GM23248 (cell line): Measurements from ENCODE around the gene PIEZO2. TPM values are rescaled to one million over a fixed set of nuclear protein-coding genes. Genes with fewer than 3 reads are reported as not detected.

Experiments used
- DNase-seq: peaks from one replicate; pipeline ENCODE4 v3.0.0-alpha.2; 2015
- H2AFZ ChIP-seq: fragments of 200-600 bp; sonication (generic); 2 replicates; pipeline ENCODE4 v1.6.1; 2016; ENCODE audit warnings: antibody characterized with exemption
- H3F3A ChIP-seq: fragments of 200-600 bp; sonication (generic); 2 replicates; pipeline ENCODE4 v1.6.1; 2016; ENCODE audit warnings: mild to moderate bottlenecking, antibody characterized with exemption, mixed run types; ENCODE audit not compliant: insufficient read depth
- H3K27ac ChIP-seq: fragments of 200-600 bp; sonication (generic); 2 replicates; pipeline ENCODE4 v1.5.1; 2016; ENCODE audit warnings: mild to moderate bottlenecking
- H3K27me3 ChIP-seq: fragments of 200-600 bp; sonication (generic); replicated peaks from 2 replicates; pipeline ENCODE4 v1.6.1; 2016; ENCODE audit warnings: mild to moderate bottlenecking; ENCODE audit not compliant: insufficient read depth
- H3K36me3 ChIP-seq: fragments of 200-600 bp; sonication (generic); 2 replicates; pipeline ENCODE4 v1.6.1; 2016; ENCODE audit warnings: low read depth, mild to moderate bottlenecking
- H3K4me1 ChIP-seq: fragments of 200-600 bp; sonication (generic); 2 replicates; pipeline ENCODE4 v1.6.1; 2016; ENCODE audit warnings: mild to moderate bottlenecking; ENCODE audit not compliant: insufficient read depth
- H3K4me2 ChIP-seq: fragments of 200-600 bp; sonication (generic); one replicate; pipeline ENCODE4 v1.6.1; 2016; ENCODE audit warnings: mild to moderate bottlenecking; ENCODE audit not compliant: unreplicated experiment
- H3K4me3 ChIP-seq: fragments of 200-600 bp; sonication (generic); 2 replicates; pipeline ENCODE4 v1.5.1; 2016; ENCODE audit warnings: mild to moderate bottlenecking
- H3K79me2 ChIP-seq: fragments of 200-600 bp; sonication (generic); 2 replicates; pipeline ENCODE4 v1.6.1; 2016; ENCODE audit warnings: mild to moderate bottlenecking; ENCODE audit not compliant: insufficient read depth
- H3K9ac ChIP-seq: fragments of 200-600 bp; sonication (generic); 2 replicates; pipeline ENCODE4 v1.6.1; 2016; ENCODE audit warnings: mild to moderate bottlenecking
- H3K9me2 ChIP-seq: fragments of 200-600 bp; sonication (generic); 2 replicates; pipeline ENCODE4 v1.6.1; 2016; ENCODE audit warnings: mixed run types, mild to moderate bottlenecking, moderate library complexity; ENCODE audit not compliant: insufficient read depth
- H3K9me3 ChIP-seq: fragments of 200-600 bp; sonication (generic); one replicate; pipeline ENCODE4 v1.6.1; 2017; ENCODE audit warnings: low read depth
- H4K20me1 ChIP-seq: fragments of 200-600 bp; sonication (generic); 2 replicates; pipeline ENCODE4 v1.6.0; 2016; ENCODE audit not compliant: insufficient read depth
- EZH2 ChIP-seq: fragments of 200-600 bp; sonication (generic); IDR thresholded peaks from 2 replicates; pipeline ENCODE4 v1.6.1; 2018; ENCODE audit warnings: antibody characterized with exemption, mild to moderate bottlenecking; ENCODE audit not compliant: insufficient read depth, poor library complexity, severe bottlenecking
- EZH2phosphoT487 ChIP-seq: fragments of 200-600 bp; sonication (generic); IDR thresholded peaks from 2 replicates; pipeline ENCODE4 v1.6.1; 2018; ENCODE audit warnings: antibody characterized with exemption, moderate library complexity, mild to moderate bottlenecking, low read depth; ENCODE audit not compliant: insufficient read depth
- WGBS, 2 experiments: methylation state at CpG; one replicate each; pipeline ENCODE4 v1.1.6; 2015 to 2017; ENCODE audit warnings: low lambda C conversion rate in 2 of 2, low coverage in 1 of 2; ENCODE audit errors: missing lambda C conversion rate in 2 of 2; 5-methylcytosine and 5-hydroxymethylcytosine counted together
- in situ Hi-C: fragments of 300-500 bp; cut with MboI; formaldehyde crosslinking; loops from 2 replicates; pipeline ENCODE4 v1.15.0; 2020
- polyA plus RNA-seq: library from polyadenylated mRNA; unstranded; fragments of >200 nt; fragmentation: Nextera tagmentation; extraction: Ambion mirVana; gene quantifications from 2 replicates; pipeline ENCODE4 v1.2.1, GENCODE V29; 2016
- total RNA-seq: library from RNA; depleted of rRNA; stranded (reverse); fragments of >200 nt; shearing (Covaris generic); gene quantifications from 2 replicates; pipeline ENCODE4 v1.2.3, GENCODE V29; 2014

The PIEZO2 gene
- total and polyA plus RNA-seq, 2 experiments from 2014 or later = 0.93 to 1.5 TPM

DNA sequence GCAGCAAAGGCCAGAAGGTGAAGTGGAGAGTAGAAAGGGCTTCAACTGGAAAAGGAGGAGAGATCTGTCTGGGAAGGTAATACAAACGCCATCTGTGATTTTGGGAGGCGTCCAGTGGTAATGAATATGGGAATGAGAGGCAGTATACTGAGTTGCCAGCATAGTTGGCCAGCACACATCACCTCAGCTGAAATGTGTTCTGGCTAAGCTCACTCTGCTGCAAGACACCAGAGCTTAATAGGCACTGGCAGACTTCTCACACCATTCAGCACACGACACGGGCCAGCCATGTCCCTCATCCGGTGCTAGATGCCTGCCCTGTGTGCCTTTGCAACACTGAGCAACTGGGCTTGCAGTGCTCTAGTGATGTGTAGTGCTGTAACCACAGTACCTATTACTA is 277.1 kb downstream of the PIEZO2 start:
- 1% methylated on average over 5 of the region's 5 CpGs for WGBS, 2 experiments
- in situ Hi-C loops = loop anchor here (25.0 kb wide), 1 partner anchor 265 kb away; the partner anchor contains the start of gene PIEZO2

DNA sequence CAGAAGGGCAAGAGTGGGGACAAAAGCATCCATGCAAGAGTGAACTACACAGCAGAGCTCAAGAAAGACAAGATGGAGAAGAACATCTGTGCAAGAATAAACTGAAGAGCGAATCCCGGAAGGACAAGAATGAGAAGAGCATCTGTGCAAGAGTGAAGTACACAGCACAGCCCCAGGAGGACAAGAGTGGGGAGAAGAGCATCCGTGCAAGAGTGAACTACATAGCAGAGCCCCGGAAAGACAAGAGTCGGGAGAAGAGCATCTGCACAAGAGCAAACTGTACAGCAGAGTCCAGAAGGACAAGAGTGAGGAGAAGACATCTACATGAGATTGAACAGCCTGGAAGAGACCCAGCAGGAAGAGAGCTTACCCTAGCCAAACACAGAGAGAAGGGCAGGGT is 284.6 kb downstream of the PIEZO2 start:
- 59 to 66% methylated on average over 5 of the region's 5 CpGs for WGBS, 2 experiments
- 0 out of 2 replicates have a peak, but pooled peaks cover 4% of the 10 kb centered on the region for H3K27me3 ChIP-seq
- no peaks in the 10 kb centered on the region for H3K9me3 ChIP-seq
- H3K4me3 ChIP-seq = no peak overlapping the region
- TF ChIP-seq EZH2phosphoT487 (no peak), EZH2 (no peak)
- no peak overlapping the region for H3K27ac ChIP-seq
- no peak overlapping the region for H2AFZ ChIP-seq
- no peaks in the 10 kb centered on the region for H3K36me3 ChIP-seq
- H4K20me1 ChIP-seq = no peaks in the 10 kb centered on the region
- in situ Hi-C loops = loop anchor here (25.0 kb wide), 1 partner anchor 273 kb away; the partner anchor contains the start of gene PIEZO2
- no peak for DNase-seq
- no peak overlapping the region for H3K4me2 ChIP-seq
- H3K9ac ChIP-seq = no peak overlapping the region
- H3K79me2 ChIP-seq = no peaks in the 10 kb centered on the region
- no peaks in the 10 kb centered on the region for H3K4me1 ChIP-seq
- H3F3A ChIP-seq = no peaks in the 10 kb centered on the region
- H3K9me2 ChIP-seq = no peaks in the 10 kb centered on the region

More for the DNA sequence above, 277.1 kb downstream of the PIEZO2 start:
- H2AFZ ChIP-seq = no peak overlapping the region
- H3K9me2 ChIP-seq = no peaks in the 10 kb centered on the region
- H3K4me3 ChIP-seq = no peak overlapping the region
- 0 out of 2 replicates have a peak, but pooled peaks cover 12% of the 10 kb centered on the region for H3K27me3 ChIP-seq
- no peaks in the 10 kb centered on the region for H4K20me1 ChIP-seq
- H3K27ac ChIP-seq = no peak overlapping the region
- no peaks in the 10 kb centered on the region for H3K79me2 ChIP-seq
- H3F3A ChIP-seq = no peaks in the 10 kb centered on the region
- H3K9me3 ChIP-seq = no peaks in the 10 kb centered on the region
- no peak overlapping the region for H3K9ac ChIP-seq
- H3K4me1 ChIP-seq = no peaks in the 10 kb centered on the region
- H3K36me3 ChIP-seq = no peaks in the 10 kb centered on the region
- no peak for DNase-seq
- TF ChIP-seq EZH2phosphoT487 = no peak
- TF ChIP-seq EZH2 = no peak
- no peak overlapping the region for H3K4me2 ChIP-seq

DNA sequence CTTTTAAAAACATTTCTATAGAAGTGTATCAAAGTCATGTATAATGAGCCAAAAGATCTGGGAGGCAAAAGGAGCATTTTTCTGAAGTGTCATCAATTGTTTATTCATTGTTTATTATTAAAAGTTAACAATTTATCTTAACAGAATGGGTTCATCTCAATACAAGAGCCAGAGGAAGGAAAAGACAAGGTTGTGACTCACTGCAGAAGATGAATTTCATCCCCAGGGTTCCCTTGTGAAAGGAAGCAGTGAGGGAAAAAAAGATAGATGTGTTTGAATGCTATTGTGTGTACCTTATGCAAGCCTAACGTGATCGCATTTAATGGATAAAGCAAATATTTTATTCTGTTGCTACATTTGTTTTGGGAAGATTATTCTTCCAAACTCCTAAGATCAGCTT is 286.3 kb downstream of the PIEZO2 start:
- Histone ChIP-seq H3K36me3 (no peaks in the 10 kb centered on the region), H3K27me3 (0 out of 2 replicates have a peak, but pooled peaks cover 4% of the 10 kb centered on the region), H3K4me1 (no peaks in the 10 kb centered on the region), H2AFZ (no peak overlapping the region), H4K20me1 (no peaks in the 10 kb centered on the region), H3K79me2 (no peaks in the 10 kb centered on the region), H3K9me3 (no peaks in the 10 kb centered on the region), H3F3A (no peaks in the 10 kb centered on the region), H3K9me2 (no peaks in the 10 kb centered on the region), H3K4me3 (no peak overlapping the region), H3K27ac (no peak overlapping the region), H3K4me2 (no peak overlapping the region), H3K9ac (no peak overlapping the region)
- WGBS, 2 experiments = 86 to 96% methylated on average over 2 of the region's 2 CpGs
- TF ChIP-seq EZH2 (no peak), EZH2phosphoT487 (no peak)
- in situ Hi-C loops = loop anchor here (25.0 kb wide), 1 partner anchor 274 kb away; the partner anchor contains the start of gene PIEZO2
- peak; percentile 7 for DNase-seq

DNA sequence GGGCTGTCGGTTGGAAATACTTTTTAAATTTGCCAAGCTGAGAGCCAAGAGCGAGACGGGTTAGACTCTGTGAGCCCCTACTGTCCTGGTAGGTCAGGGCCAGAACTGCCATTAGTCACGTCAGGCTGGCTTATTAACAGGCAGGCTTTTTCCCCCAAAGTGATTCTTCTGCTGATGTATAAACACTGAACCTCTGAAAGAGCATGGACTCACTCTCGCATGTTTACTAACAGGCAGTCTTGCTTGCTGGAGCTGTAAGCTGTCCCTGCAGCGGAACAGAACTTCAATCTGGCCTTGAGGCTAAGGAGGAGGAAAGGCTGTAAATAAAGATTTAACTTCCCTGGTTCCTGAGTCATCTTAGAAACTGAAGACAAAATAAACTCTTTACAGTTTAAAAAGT is 288.4 kb downstream of the PIEZO2 start:
- no peak overlapping the region for H3K4me2 ChIP-seq
- DNase-seq = no peak
- H3K27me3 ChIP-seq = no peaks in the 10 kb centered on the region
- in situ Hi-C loops = loop anchor here (25.0 kb wide), 1 partner anchor 276 kb away; the partner anchor contains the start of gene PIEZO2
- no peaks in the 10 kb centered on the region for H3K36me3 ChIP-seq
- H3K9ac ChIP-seq = no peak overlapping the region
- no peak for TF ChIP-seq EZH2
- no peak for TF ChIP-seq EZH2phosphoT487
- H3F3A ChIP-seq = no peaks in the 10 kb centered on the region
- WGBS, 2 experiments = 82 to 84% methylated on average over 6 of the region's 6 CpGs
- no peak overlapping the region for H2AFZ ChIP-seq
- H3K27ac ChIP-seq = no peak overlapping the region
- no peaks in the 10 kb centered on the region for H3K79me2 ChIP-seq
- H3K4me3 ChIP-seq = no peak overlapping the region
- H3K9me3 ChIP-seq = no peaks in the 10 kb centered on the region
- H4K20me1 ChIP-seq = no peaks in the 10 kb centered on the region
- H3K4me1 ChIP-seq = no peaks in the 10 kb centered on the region
- H3K9me2 ChIP-seq = no peaks in the 10 kb centered on the region

DNA sequence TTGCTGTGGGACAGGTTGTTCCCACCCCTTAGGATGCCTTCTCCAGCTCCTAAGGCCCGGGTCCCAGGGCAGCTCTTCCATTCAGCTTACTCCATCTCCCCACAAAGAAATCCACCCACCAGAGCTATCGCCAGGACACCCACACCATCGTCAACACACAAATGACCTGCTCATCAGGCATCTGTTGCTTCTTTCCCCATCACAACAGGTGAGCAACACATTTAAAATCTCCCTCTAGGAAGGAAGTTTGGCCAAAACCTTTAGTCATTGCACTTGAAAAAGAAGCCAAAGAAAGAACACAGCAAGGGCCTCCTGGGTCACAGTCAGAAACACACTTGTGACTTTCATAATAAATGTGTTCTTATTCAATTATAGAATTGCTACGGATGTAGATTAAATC is 289.0 kb downstream of the PIEZO2 start:
- in situ Hi-C loops = loop anchor here (25.0 kb wide), 1 partner anchor 277 kb away; the partner anchor contains the start of gene PIEZO2
- TF ChIP-seq EZH2 (no peak), EZH2phosphoT487 (no peak)
- WGBS, 2 experiments = 73 to 80% methylated on average over 4 of the region's 4 CpGs

More for the DNA sequence above, 289.0 kb downstream of the PIEZO2 start:
- Histone ChIP-seq H3K4me3 (no peak overlapping the region), H2AFZ (no peak overlapping the region), H3K9ac (no peak overlapping the region), H3K27me3 (no peaks in the 10 kb centered on the region), H3K4me1 (no peaks in the 10 kb centered on the region), H3K9me2 (no peaks in the 10 kb centered on the region), H3K27ac (no peak overlapping the region), H3K9me3 (no peaks in the 10 kb centered on the region), H3K79me2 (no peaks in the 10 kb centered on the region), H3K4me2 (no peak overlapping the region), H3F3A (no peaks in the 10 kb centered on the region), H4K20me1 (no peaks in the 10 kb centered on the region), H3K36me3 (no peaks in the 10 kb centered on the region)
- no peak for DNase-seq
